ENCODE data around the gene ARID3A. TPM values are rescaled to one million over a fixed set of nuclear protein-coding genes. Genes with fewer than 3 reads are reported as not detected.

The ARID3A gene
- total and polyA plus RNA-seq, 2 of the 13 experiments (the other 11 are each of a cell fraction or from before 2014, with no cell fraction given), result 71.3 to 77.9 TPM

- no peaks in the 10 kb centered on the region for H3K9me3 ChIP-seq (ENCODE audit: low read length)
- FAIRE-seq (no peak), ATAC-seq (no peak), DNase-seq (ENCODE audit: low spot score) (no peak)
- H4K20me1 ChIP-seq (ENCODE audit: insufficient read depth, low read length), result no peaks in the 10 kb centered on the region
- in situ Hi-C loops (cut with HindIII; ENCODE audit: extremely low pct_ligation_motif_present, low pct_unique_long_range_greater_than_20kb), result loop anchor here (5.0 kb wide), 3 partner anchors 57 to 147 kb away; partner anchors contain the start of gene WDR18
- intact Hi-C loops (cut with micrococcal nuclease; ENCODE audit: unreplicated experiment), result loop anchor here (5.0 to 10.0 kb wide), 2 partner anchors 152 to 255 kb away; partner anchors contain the start of gene RNF126
- H3K79me2 ChIP-seq (ENCODE audit: insufficient read depth, low read length), result peaks cover 3% of the 10 kb centered on the region
- H2AFZ ChIP-seq (ENCODE audit: low read length), result no peak overlapping the region
- H3K27me3 ChIP-seq (ENCODE audit: control insufficient read depth in 1 of 2, insufficient read depth in 2 of 2, low read length in 2 of 2), result no peaks in the 10 kb centered on the region
- peaks cover 29% of the 10 kb centered on the region for H3K4me1 ChIP-seq (ENCODE audit: insufficient read depth, low read length)
- POLR2A ChIA-PET, result interaction anchor here (0.6 kb wide), 1 partner anchor 132 kb away, joined by 5 read pairs; no protein-coding TSS in a partner anchor
- 97% methylated on average over 45 of the region's 68 CpGs for WGBS (ENCODE audit: low lambda C conversion rate)
- H3K4me3 ChIP-seq (replicated peaks in 1 of 3; ENCODE audit: insufficient read depth in 1 of 3, low read depth in 2 of 3, low read length in 3 of 3), result no peak overlapping the region
- no peak overlapping the region for H3K27ac ChIP-seq (ENCODE audit: extremely low read length, insufficient read depth, low read length)
- CTCF ChIA-PET (ENCODE audit: low intra/inter-chr PET ratio, low total read pairs), result no interaction called here
- no peak overlapping the region for H3K4me2 ChIP-seq (ENCODE audit: low read depth, low read length)
- TF ChIP-seq ZNF629 (CRISPR knock-in tag; conservative IDR thresholded peaks at IDR 0.05) (peak; percentile 92), SIN3B (IDR thresholded peaks at IDR 0.05; ENCODE audit: low read length) (no peak), NFIB (CRISPR knock-in tag; IDR thresholded peaks at IDR 0.05; ENCODE audit: borderline replicate concordance) (no peak), TGIF2 (CRISPR knock-in tag; IDR thresholded peaks at IDR 0.05) (no peak), ZNF343 (CRISPR knock-in tag; IDR thresholded peaks at IDR 0.05) (no peak), ZNF674 (CRISPR knock-in tag; IDR thresholded peaks at IDR 0.05; ENCODE audit: low read depth) (no peak), DR1 (CRISPR knock-in tag; IDR thresholded peaks at IDR 0.05) (no peak), ZBTB38 (CRISPR knock-in tag; IDR thresholded peaks at IDR 0.05) (peak; percentile 41; the same call in 1 of the 2 replicates), ZMYM3 (CRISPR knock-in tag; IDR thresholded peaks at IDR 0.05) (0 out of 2 replicates have a peak, but pooled peaks have one; percentile 60), ZNF556 (CRISPR knock-in tag; IDR thresholded peaks at IDR 0.05; ENCODE audit: borderline replicate concordance) (no peak), NPAS2 (CRISPR knock-in tag; IDR thresholded peaks at IDR 0.05; ENCODE audit: borderline replicate concordance) (no peak), WIZ (CRISPR knock-in tag; IDR thresholded peaks at IDR 0.05) (no peak), ZNF253 (CRISPR knock-in tag; IDR thresholded peaks at IDR 0.05; ENCODE audit: borderline replicate concordance) (no peak), ZNF160 (CRISPR knock-in tag; IDR thresholded peaks at IDR 0.05) (no peak), HOXA3 (CRISPR knock-in tag; IDR thresholded peaks at IDR 0.05) (peak; percentile 16; the same call in 1 of the 2 replicates)
- TF ChIP-seq, protein P1, sequence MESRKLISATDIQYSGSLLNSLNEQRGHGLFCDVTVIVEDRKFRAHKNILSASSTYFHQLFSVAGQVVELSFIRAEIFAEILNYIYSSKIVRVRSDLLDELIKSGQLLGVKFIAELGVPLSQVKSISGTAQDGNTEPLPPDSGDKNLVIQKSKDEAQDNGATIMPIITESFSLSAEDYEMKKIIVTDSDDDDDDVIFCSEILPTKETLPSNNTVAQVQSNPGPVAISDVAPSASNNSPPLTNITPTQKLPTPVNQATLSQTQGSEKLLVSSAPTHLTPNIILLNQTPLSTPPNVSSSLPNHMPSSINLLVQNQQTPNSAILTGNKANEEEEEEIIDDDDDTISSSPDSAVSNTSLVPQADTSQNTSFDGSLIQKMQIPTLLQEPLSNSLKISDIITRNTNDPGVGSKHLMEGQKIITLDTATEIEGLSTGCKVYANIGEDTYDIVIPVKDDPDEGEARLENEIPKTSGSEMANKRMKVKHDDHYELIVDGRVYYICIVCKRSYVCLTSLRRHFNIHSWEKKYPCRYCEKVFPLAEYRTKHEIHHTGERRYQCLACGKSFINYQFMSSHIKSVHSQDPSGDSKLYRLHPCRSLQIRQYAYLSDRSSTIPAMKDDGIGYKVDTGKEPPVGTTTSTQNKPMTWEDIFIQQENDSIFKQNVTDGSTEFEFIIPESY (CRISPR knock-in tag; IDR thresholded peaks at IDR 0.05), result peak; percentile 83
- no peaks in the 10 kb centered on the region; a peak in 1 of 5 replicates for H3K36me3 ChIP-seq (replicated peaks in 1 of 2; ENCODE audit: control insufficient read depth in 1 of 2, insufficient read depth in 2 of 2, low read length in 2 of 2)
- H3K9ac ChIP-seq (ENCODE audit: insufficient read depth, low read depth, low read length), result no peak overlapping the region
- BruUV-seq (replicated peaks), result no TSS peak
Observed at GRCh38 chr19:919199-920050, 6.4 kb upstream of the ARID3A start.

All from HepG2 (cell line).